Aorta (tissue), 5 donors: ENCODE measurements around the gene BTBD6. TPM values are rescaled to one million over a fixed set of nuclear protein-coding genes. Genes with fewer than 3 reads are reported as not detected.

ENCODE experiments used
- ATAC-seq: fragments of 200-7000 bp; cut with Tn5 transposase; one replicate; pipeline ENCODE4 v1.9.1; 2022; ENCODE audit warnings: moderate library complexity; ENCODE audit not compliant: low FRiP score
- DNase-seq, 2 donors: peaks; one replicate each; pipeline ENCODE4 v3.0.0-alpha.2; 2020
- H3K27ac ChIP-seq, 2 donors: one replicate each; pipeline ENCODE4 v1.5.1; 2013; ENCODE audit warnings: low read length in 2 of 2, mild to moderate bottlenecking in 2 of 2, moderate library complexity in 2 of 2, control low read depth in 1 of 2, inconsistent platforms in 1 of 2, low read depth in 1 of 2
- H3K27me3 ChIP-seq, 2 donors: one replicate each; pipeline ENCODE4 v1.6.1; 2013; ENCODE audit warnings: control low read depth in 1 of 2, low read length in 1 of 2, mild to moderate bottlenecking in 1 of 2, moderate library complexity in 1 of 2; ENCODE audit not compliant: insufficient read depth in 2 of 2, control insufficient read depth in 1 of 2
- H3K36me3 ChIP-seq, 2 donors: one replicate each; pipeline ENCODE4 v1.6.1; 2013; ENCODE audit warnings: control low read depth in 1 of 2, low read length in 1 of 2, mild to moderate bottlenecking in 1 of 2; ENCODE audit not compliant: insufficient read depth in 2 of 2, control insufficient read depth in 1 of 2
- H3K4me1 ChIP-seq, 2 donors: one replicate each; pipeline ENCODE4 v1.6.1; 2013; ENCODE audit warnings: low read length in 2 of 2, control low read depth in 1 of 2, mild to moderate bottlenecking in 1 of 2, moderate library complexity in 1 of 2; ENCODE audit not compliant: insufficient read depth in 2 of 2, control insufficient read depth in 1 of 2
- H3K4me3 ChIP-seq, 2 donors: one replicate each; pipeline ENCODE4 v1.5.1; 2013; ENCODE audit warnings: low read length in 2 of 2, control low read depth in 1 of 2, mild to moderate bottlenecking in 1 of 2
- H3K9me3 ChIP-seq: one replicate; pipeline ENCODE4 v1.6.1; 2013; ENCODE audit warnings: mild to moderate bottlenecking, low read length; ENCODE audit not compliant: control insufficient read depth
- WGBS, 2 donors: extraction: QIAGEN DNeasy Blood & Tissue Kit; methylation state at CpG; one replicate each; pipeline ENCODE4 v1.1.7; 2013; 5-methylcytosine and 5-hydroxymethylcytosine counted together
- intact Hi-C, 2 donors: fragments of 100-400 bp; cut with DNase I; formaldehyde crosslinking; loops; one replicate each; pipeline versions ENCODE4 v1.14.2 to v1.15.0; 2022
- polyA plus RNA-seq, 2 donors: library from polyadenylated mRNA; stranded (reverse); fragments of 200-250 nt; gene quantifications; one replicate each; pipeline ENCODE4 v1.2.3, GENCODE V29; 2013
- total RNA-seq, 2 donors: library from RNA; stranded (reverse); fragmentation: NEBNext Ultra II Directional; extraction: Animal tissue kit (Norgen Biotek cat#: 25700); gene quantifications; one replicate each; pipeline ENCODE4 v1.2.1, GENCODE V29; 2021
- donor health status: healthy with polysubstance abuse.
- donor health status: Bipolar disorder and iron deficiency.
- donor health status: DM: no; HTN: no; CAD: no.
- donor health status: DM: no; HTN: no; CAD: no.
- donor health status: DM: yes; HTN: yes; CAD: no.

The BTBD6 gene
- total and polyA plus RNA-seq, 4 donors: 39.1 to 99.4 (median 42.8) TPM

DNA sequence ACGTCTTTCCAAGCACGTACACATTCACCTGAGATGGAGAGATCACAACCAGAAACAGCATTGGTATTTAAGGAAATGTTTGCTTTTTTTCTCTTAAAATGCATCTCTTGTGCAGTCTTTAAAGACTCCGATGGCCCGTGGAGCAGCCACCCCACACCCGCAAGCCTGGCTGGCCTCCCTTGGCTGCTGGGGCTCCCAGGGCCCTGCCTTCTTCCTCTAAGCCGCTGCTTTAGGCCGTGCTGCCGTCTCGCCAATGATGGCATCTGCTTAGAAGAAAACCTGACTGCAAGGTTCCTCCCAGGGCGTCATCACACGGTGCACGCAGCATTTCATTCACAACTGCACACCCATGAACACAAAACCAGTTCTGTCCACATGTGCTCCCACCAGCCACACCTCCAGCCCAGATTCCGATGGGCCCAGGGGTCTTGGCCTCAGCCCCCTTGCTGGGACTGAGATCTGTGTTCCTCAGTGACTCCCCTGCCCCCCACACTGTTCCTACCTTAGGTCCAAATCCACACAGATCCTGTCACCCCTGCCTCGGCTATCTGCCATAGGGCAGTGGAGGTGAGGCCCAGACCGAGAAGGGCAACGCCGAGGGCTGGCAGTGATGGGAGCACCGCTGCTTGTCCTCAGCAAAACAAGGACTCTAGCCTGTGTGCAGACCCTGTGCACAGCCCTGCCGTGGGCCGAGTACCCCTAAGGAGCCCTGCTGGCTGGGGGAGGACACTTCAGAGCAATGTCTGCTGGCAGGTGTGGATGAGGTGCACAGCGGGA, 4.4 kb downstream of the BTBD6 start:
- Histone ChIP-seq H3K4me1 (no peaks in the 10 kb centered on the region), H3K27me3 (no peaks in the 10 kb centered on the region), H3K27ac (no peak overlapping the region), H3K4me3 (no peak overlapping the region), H3K36me3 (no peaks in the 10 kb centered on the region), H3K9me3 (no peaks in the 10 kb centered on the region)
- DNase-seq: peak in 1 of 2 donors; percentile 70
- intact Hi-C loops: no loop called here
- no peak for ATAC-seq
- WGBS, 2 donors: 84 to 86% methylated on average over 21 of the region's 21 CpGs

DNA sequence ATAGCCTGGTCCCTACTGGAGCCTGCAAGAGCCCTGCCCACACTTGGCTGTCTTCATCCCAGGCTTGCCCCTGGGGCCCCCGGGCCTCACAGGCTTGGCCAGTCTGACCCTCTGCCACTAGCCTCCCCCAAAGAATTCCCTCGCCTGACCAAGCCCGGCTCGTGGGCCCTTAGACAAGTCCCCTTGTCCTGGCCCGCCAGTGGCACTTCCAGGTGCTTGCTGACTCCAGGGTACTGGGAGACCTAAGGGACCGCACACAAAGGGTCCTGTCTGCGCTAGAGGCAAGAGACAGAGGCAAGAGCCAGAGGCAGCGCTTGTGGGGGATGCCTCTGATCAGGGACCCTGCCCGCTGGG, 5.0 kb downstream of the BTBD6 start:
- intact Hi-C loops: no loop called here
- no peaks in the 10 kb centered on the region for H3K9me3 ChIP-seq
- WGBS, 2 donors: 90 to 91% methylated on average over 9 of the region's 9 CpGs
- ATAC-seq (no peak), DNase-seq (peak in 1 of 2 donors; percentile 65)
- H3K27me3 ChIP-seq: no peaks in the 10 kb centered on the region
- H3K4me3 ChIP-seq: no peak overlapping the region
- H3K4me1 ChIP-seq: no peaks in the 10 kb centered on the region
- no peak overlapping the region for H3K27ac ChIP-seq
- no peaks in the 10 kb centered on the region for H3K36me3 ChIP-seq

DNA sequence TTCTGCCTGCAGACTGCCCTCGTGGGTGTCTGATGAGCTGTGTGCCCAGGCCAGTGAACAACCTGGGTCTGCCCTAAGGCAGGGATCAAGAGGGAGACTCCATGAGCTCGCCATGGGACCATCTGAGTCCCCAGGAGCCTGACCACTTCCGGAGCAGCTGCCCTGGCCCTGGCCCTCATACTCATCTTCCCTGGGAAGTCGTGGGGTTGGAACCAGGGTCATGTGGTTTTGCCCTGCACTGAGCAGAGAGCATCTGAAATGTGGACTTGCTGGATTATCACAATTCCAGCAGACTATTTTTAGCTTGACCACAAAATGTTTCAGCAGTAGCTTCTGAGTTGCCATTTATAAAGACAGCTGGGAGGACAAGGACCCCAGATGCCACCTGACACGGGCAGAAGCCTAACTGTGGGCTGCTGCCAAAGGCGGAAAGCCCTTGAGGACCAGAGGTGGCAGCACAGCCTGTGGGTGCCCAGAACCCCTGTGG, 6.7 kb downstream of the BTBD6 start:
- Histone ChIP-seq H3K9me3 (no peaks in the 10 kb centered on the region), H3K4me1 (no peaks in the 10 kb centered on the region), H3K4me3 (no peak overlapping the region), H3K36me3 (no peaks in the 10 kb centered on the region), H3K27ac (no peak overlapping the region), H3K27me3 (no peaks in the 10 kb centered on the region)
- no peak for ATAC-seq
- WGBS, 2 donors: 78 to 85% methylated on average over 6 of the region's 6 CpGs
- DNase-seq: no peak
- intact Hi-C loops: no loop called here

DNA sequence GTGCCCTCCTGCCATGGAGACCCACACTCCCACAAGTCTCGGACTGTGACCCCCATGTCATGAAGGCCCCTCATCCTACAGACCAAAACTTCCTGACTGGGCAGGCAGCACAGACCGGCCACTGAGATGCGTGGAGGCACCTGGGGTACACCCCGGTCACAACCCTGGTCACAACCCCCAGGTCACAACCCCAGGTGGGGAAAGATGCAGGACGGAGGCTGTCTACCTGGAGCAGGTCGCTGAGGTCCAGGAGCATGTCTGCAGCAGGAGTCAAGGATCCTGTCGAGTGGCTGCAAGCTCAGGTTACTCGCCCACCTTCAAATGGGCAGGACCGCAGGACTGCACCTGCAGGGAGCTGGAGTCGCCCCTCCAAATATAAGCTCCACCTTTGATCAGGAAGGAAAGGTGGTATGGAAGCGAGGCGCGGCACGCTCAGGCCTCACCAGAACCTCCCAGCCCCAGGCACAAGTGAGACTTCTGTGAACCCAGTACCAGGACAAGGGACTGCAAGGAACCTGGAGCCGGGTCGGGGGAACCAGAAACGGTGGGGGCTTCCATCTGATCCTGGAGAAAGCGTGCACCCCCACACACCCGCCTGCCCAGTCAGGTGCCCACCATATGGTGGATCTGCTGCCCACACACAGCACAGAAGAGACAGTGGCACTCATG, 8.1 kb downstream of the BTBD6 start:
- H3K9me3 ChIP-seq: no peaks in the 10 kb centered on the region
- H3K36me3 ChIP-seq: no peaks in the 10 kb centered on the region
- no peaks in the 10 kb centered on the region for H3K27me3 ChIP-seq
- ATAC-seq: no peak
- no peak overlapping the region for H3K4me3 ChIP-seq
- 95 to 96% methylated on average over 19 of the region's 19 CpGs for WGBS, 2 donors
- intact Hi-C loops: loop anchor here in 1 of 2 donors (2.0 kb wide), 1 partner anchor 40 kb away; no protein-coding TSS in a partner anchor
- no peaks in the 10 kb centered on the region for H3K4me1 ChIP-seq
- no peak for DNase-seq
- no peak overlapping the region for H3K27ac ChIP-seq

DNA sequence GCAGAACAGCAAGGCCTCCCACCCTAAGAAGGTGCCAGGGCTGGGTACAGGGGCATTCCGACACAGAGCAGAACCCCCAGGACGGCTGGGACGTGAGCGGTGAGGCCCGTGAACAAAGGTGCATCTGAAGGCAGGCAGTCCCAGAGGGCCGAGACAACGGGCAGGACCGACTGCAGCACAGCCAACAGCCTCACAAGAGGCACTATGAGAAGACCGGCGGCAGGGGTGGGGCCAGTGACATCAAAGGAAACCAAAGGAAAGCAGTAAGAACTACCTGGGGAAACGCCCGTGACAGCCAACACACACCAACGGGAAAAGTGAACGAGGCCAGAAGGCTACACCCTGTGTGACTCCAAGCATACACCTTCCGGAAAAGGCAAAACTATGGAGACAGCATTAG, 9.1 kb downstream of the BTBD6 start:
- no peaks in the 10 kb centered on the region for H3K4me1 ChIP-seq
- WGBS, 2 donors: 89 to 93% methylated on average over 15 of the region's 15 CpGs
- H3K4me3 ChIP-seq: no peak overlapping the region
- H3K9me3 ChIP-seq: no peaks in the 10 kb centered on the region
- ATAC-seq (no peak), DNase-seq (no peak)
- H3K27me3 ChIP-seq: no peaks in the 10 kb centered on the region
- no peak overlapping the region for H3K27ac ChIP-seq
- H3K36me3 ChIP-seq: no peaks in the 10 kb centered on the region
- intact Hi-C loops: loop anchor here in 1 of 2 donors (2.0 kb wide), 1 partner anchor 41 kb away; no protein-coding TSS in a partner anchor

DNA sequence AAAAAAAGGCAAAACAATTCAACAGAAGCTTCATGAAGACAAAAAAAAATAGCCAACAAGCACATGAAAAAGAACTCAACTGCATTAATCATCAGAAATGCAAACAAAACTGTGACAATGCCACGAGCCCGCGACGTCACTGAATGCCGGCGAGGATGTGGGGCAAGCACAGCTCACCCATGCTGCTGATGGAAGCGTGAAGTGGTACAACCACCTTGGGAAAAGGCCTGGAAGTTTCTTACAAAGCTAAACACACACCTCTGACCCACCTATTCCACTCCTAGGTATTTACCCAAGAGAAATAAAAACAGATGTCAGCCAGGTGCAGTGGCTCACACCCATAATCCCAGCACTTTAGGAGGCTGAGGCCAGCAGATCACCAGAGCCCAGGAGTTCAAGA, 10.5 kb downstream of the BTBD6 start:
- Histone ChIP-seq H3K27ac (no peak overlapping the region), H3K36me3 (no peaks in the 10 kb centered on the region), H3K27me3 (no peaks in the 10 kb centered on the region), H3K4me3 (no peak overlapping the region), H3K4me1 (no peaks in the 10 kb centered on the region), H3K9me3 (no peaks in the 10 kb centered on the region)
- DNase-seq (no peak), ATAC-seq (no peak)
- WGBS, 2 donors: 76 to 87% methylated on average over 7 of the region's 7 CpGs
- intact Hi-C loops: no loop called here

DNA sequence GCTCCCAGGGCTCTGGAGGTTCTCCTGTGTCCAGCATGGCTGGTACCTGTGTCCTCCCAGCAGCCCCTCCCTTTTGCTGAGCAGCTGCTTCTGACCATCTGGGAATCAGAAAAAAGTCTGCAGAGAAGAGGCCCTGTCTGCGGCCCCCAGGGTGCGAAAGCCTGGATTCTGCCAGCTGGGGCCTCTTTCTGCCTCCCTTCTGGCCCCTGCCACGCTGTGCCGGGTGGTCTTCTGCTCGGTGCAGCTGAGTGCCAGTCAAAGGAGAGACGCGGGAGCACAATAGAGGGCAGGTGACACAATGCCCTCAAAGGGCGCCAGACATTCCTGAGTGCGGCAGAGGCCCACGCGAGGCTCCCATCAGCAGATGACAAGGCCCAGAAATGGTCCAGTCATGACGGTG, 12.6 kb downstream of the BTBD6 start:
- no peak for ATAC-seq
- no peak for DNase-seq
- no peaks in the 10 kb centered on the region for H3K4me1 ChIP-seq
- H3K9me3 ChIP-seq: no peaks in the 10 kb centered on the region
- intact Hi-C loops: loop anchor here in 1 of 2 donors (10.0 kb wide), 1 partner anchor 46 kb away; no protein-coding TSS in a partner anchor
- no peaks in the 10 kb centered on the region for H3K27me3 ChIP-seq
- H3K27ac ChIP-seq: no peak overlapping the region
- no peaks in the 10 kb centered on the region for H3K36me3 ChIP-seq
- 82 to 84% methylated on average over 12 of the region's 12 CpGs for WGBS, 2 donors
- no peak overlapping the region for H3K4me3 ChIP-seq

DNA sequence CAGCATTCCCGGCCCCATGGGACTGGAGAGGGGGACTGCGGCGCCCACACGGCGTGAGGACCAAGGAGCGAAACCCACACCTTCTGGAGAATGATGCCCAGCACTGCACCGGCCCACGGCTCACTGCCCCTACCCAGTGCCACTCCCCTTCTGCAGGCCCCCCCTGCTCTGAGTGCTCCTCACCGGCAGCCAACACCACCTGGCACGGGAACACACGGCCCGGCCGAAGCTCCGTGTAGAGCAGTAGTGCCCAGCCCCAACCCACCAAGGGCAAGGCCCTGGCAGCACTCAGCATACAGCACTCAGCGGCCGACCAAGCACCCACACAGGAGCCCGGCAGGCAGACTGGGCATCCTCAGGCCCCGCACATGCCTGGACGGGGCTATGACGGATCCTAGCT, 13.4 kb downstream of the BTBD6 start:
- Histone ChIP-seq H3K4me1 (no peaks in the 10 kb centered on the region), H3K4me3 (no peak overlapping the region), H3K27ac (no peak overlapping the region), H3K27me3 (no peaks in the 10 kb centered on the region), H3K36me3 (no peaks in the 10 kb centered on the region), H3K9me3 (no peaks in the 10 kb centered on the region)
- ATAC-seq: no peak
- WGBS, 2 donors: 88 to 89% methylated on average over 20 of the region's 20 CpGs
- intact Hi-C loops: loop anchor here in 1 of 2 donors (10.0 kb wide), 1 partner anchor 47 kb away; no protein-coding TSS in a partner anchor
- DNase-seq: no peak
